ENCODE data around the gene TRAF3IP1. TPM values are rescaled to one million over a fixed set of nuclear protein-coding genes. Genes with fewer than 3 reads are reported as not detected.
"Not testable (repeated sequence)": the region's sequence is repeated elsewhere in the genome, so short reads cannot be mapped to it uniquely, and the experiment has no call there.

Gene TRAF3IP1
- total RNA-seq, 1 donor from 2014 or later: 14.4 TPM

DNA sequence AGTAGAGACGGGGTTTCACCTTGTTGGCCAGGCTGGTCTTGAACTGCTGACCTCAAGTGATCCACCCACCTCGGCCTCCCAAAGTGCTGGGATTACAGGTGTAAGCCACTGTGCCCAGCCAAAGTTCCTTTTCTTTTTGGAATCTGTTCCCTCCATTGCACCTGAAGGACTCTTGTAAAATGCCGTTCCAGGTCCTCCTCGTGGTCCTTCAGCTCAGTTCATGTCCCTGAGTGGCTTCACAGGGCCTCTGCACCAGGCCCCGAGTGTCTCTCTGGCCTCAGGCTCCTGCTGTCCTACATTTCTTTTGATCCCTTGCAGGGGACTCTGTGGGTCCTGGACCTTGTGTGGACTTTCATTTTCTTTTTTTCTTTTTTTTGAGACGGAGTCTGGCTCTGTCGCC is 3.9 kb downstream of the TRAF3IP1 start:
- H3K9me3 Mint-ChIP-seq; H3K36me3 Mint-ChIP-seq (ENCODE audit: low read depth); H3K27me3 Mint-ChIP-seq (ENCODE audit: insufficient read depth); DNase-seq (ENCODE audit: low spot score); intact Hi-C loops (cut with micrococcal nuclease); H3K4me3 Mint-ChIP-seq; H3K27ac Mint-ChIP-seq: not testable (repeated sequence)
- H3K4me1 Mint-ChIP-seq (ENCODE audit: low read depth): peaks cover 15% of the 10 kb centered on the region

DNA sequence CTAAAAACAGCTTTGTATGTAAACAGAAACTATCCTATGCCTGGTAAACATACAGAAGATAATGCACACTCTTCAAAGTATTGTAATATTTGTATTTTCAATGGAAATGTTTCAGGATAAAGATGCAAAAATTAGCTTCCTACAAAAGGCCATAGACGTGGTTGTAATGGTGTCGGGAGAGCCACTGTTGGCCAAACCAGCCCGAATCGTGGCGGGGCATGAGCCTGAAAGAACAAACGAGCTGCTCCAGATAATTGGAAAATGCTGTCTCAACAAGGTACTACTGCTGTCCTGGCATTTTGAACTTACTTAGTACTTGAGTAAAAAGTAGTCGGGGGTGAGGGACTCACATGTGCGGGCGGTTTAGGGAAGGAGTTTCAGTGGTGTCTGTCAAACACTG is 5.4 kb downstream of the TRAF3IP1 start:
- H3K4me3 Mint-ChIP-seq: no peak overlapping the region
- H3K36me3 Mint-ChIP-seq (ENCODE audit: low read depth): peaks cover 10% of the 10 kb centered on the region
- H3K4me1 Mint-ChIP-seq (ENCODE audit: low read depth): peaks cover 10% of the 10 kb centered on the region
- intact Hi-C loops (cut with micrococcal nuclease): no loop called here
- no peaks in the 10 kb centered on the region for H3K9me3 Mint-ChIP-seq
- DNase-seq (ENCODE audit: low spot score): no peak
- peaks cover 1% of the 10 kb centered on the region for H3K27me3 Mint-ChIP-seq (ENCODE audit: insufficient read depth)
- H3K27ac Mint-ChIP-seq: no peak overlapping the region

DNA sequence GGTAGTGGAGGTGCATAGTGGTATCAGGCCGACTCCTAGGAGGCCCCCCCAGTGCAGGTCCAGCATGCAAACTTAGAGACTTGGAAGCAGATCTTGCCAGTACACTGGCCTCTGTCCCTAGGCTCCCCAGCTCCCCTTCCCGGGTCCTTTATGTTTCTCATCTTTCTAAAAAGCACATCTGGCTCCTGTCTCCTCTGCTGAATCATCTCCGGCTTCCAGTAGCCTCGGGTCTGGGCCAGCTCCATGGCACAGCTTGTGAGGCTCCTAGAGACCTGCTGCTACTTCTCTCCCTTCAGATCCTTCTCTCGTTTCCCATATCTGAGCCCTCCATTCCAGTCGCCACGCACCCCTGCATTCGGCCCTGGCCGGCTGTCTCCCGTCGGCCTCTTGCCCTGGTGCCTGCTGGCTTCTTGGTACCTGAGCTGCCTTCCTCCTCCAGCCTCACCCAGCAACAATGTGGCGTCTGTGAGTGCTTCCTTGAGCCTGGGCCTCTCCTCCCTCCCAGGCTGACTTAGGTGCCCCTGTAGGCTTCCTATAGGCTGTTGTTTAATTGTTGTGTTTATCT is 6.6 kb downstream of the TRAF3IP1 start:
- Mint-ChIP-seq H3K4me3 (no peak overlapping the region), H3K9me3 (no peaks in the 10 kb centered on the region), H3K27me3 (ENCODE audit: insufficient read depth) (peaks cover 1% of the 10 kb centered on the region), H3K36me3 (ENCODE audit: low read depth) (peaks cover 10% of the 10 kb centered on the region), H3K27ac (no peak overlapping the region), H3K4me1 (ENCODE audit: low read depth) (peaks cover 1% of the 10 kb centered on the region)
- no peak for DNase-seq (ENCODE audit: low spot score)
- intact Hi-C loops (cut with micrococcal nuclease): no loop called here

DNA sequence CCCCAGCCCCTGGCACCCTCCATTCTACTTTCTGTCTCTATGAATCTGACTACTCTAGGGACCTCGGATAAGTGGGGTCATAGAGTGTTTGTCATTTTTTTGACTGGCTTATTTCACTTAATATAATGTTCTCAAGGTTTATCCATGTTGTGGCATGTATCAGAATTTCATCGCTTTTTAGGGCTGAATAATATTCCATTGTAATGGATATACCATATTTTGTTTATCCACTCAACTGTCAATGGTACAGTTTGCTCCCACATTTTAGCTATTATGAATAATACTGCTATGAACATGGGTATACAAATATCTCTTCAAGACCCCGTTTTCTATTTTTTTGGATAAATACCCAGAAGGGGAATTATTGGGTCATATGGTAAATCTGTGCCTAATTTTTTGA is 7.4 kb downstream of the TRAF3IP1 start:
- peaks cover 10% of the 10 kb centered on the region for H3K36me3 Mint-ChIP-seq (ENCODE audit: low read depth)
- DNase-seq (ENCODE audit: low spot score): no peak
- peaks cover 1% of the 10 kb centered on the region for H3K27me3 Mint-ChIP-seq (ENCODE audit: insufficient read depth)
- intact Hi-C loops (cut with micrococcal nuclease): no loop called here
- no peak overlapping the region for H3K27ac Mint-ChIP-seq
- H3K4me3 Mint-ChIP-seq: no peak overlapping the region
- no peaks in the 10 kb centered on the region for H3K9me3 Mint-ChIP-seq
- no peaks in the 10 kb centered on the region for H3K4me1 Mint-ChIP-seq (ENCODE audit: low read depth)

DNA sequence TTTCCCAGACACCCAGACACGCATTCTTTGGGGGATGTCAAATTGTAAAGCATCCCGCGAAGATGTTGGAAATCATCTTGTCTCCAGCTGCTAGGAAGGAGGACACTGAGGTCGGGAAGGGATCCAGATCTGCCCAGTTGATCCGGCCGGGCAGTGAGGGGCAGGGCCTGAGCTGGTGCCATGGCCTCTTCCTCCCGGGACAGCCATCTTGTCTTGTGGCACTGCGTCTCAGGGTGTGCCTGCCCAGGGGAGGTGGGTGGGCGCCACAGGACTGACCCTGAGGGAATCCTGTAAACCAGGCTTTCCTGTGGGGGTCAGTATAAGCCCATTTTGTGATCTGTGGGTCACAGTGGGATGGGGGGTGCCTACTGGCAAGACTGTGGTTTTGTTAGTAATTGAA is 10.1 kb downstream of the TRAF3IP1 start:
- intact Hi-C loops (cut with micrococcal nuclease): no loop called here
- no peak for DNase-seq (ENCODE audit: low spot score)
- no peaks in the 10 kb centered on the region for H3K27me3 Mint-ChIP-seq (ENCODE audit: insufficient read depth)
- no peaks in the 10 kb centered on the region for H3K4me1 Mint-ChIP-seq (ENCODE audit: low read depth)
- no peaks in the 10 kb centered on the region for H3K9me3 Mint-ChIP-seq
- no peak overlapping the region for H3K27ac Mint-ChIP-seq
- no peak overlapping the region for H3K4me3 Mint-ChIP-seq
- peaks cover 12% of the 10 kb centered on the region for H3K36me3 Mint-ChIP-seq (ENCODE audit: low read depth)

DNA sequence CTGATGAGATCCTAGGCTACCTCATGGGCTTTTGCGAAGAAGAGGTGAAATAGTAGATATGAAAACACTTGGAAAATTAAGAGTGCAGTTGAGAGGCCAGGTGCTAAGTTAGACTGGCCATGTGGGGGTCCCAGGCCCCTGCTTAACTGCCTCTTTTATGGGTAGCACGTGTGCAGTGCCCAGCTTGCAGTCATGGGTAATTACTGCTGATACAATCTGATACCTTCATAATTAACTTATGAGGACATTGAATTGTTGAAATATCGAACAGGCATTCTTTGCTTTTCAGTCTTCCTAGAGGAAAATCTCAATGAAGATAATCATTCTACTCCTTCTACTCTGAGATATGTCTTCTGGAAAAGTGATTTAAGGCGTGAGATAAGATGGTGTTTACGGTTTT is 11.6 kb downstream of the TRAF3IP1 start:
- no peak overlapping the region for H3K27ac Mint-ChIP-seq
- no peaks in the 10 kb centered on the region for H3K27me3 Mint-ChIP-seq (ENCODE audit: insufficient read depth)
- H3K36me3 Mint-ChIP-seq (ENCODE audit: low read depth): peaks cover 12% of the 10 kb centered on the region
- DNase-seq (ENCODE audit: low spot score): no peak
- H3K9me3 Mint-ChIP-seq: no peaks in the 10 kb centered on the region
- H3K4me1 Mint-ChIP-seq (ENCODE audit: low read depth): no peaks in the 10 kb centered on the region
- no peak overlapping the region for H3K4me3 Mint-ChIP-seq
- intact Hi-C loops (cut with micrococcal nuclease): no loop called here

DNA sequence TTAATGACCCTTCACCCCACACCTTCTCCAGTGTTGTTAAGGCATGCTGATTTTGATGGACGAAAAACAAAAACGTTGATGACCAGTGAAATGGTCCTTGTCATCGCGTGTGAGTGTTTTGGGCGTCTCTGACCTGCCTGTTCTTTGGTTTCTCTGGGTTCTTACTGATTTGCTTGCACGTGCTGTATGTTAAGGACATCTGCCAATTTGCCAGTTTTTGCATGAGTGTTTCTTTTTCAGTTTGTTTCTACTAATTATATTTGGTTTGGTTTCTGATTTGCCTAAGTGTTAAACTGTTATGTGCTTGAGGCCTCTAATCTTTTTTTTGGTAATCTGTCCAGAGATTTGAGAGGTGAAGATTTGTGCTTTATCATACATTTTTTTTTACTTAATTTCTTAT is 14.6 kb downstream of the TRAF3IP1 start:
- no peak for DNase-seq (ENCODE audit: low spot score)
- Mint-ChIP-seq H3K27ac (no peak overlapping the region), H3K4me3 (no peak overlapping the region), H3K36me3 (ENCODE audit: low read depth) (peaks cover 3% of the 10 kb centered on the region), H3K9me3 (no peaks in the 10 kb centered on the region), H3K27me3 (ENCODE audit: insufficient read depth) (no peaks in the 10 kb centered on the region), H3K4me1 (ENCODE audit: low read depth) (no peaks in the 10 kb centered on the region)
- intact Hi-C loops (cut with micrococcal nuclease): no loop called here

DNA sequence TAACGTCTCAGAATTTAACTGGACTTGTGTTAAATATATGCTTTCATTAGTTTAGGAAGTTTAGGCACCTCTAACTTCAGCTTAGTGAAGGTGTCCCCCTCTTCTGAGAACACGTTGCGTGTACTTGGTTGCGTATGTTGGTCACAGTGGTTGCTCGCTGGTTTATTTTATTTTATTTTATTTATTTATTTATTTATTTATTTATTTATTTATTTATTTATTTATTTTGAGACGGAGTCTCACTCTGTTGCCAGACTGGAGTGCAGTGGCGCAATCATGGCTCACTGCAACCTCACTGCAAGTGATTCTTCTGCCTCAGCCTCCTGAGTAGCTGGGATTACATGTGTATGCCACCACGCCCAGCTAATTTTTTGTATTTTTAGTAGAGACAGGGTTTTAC is 15.3 kb downstream of the TRAF3IP1 start:
- intact Hi-C loops (cut with micrococcal nuclease); H3K9me3 Mint-ChIP-seq; H3K36me3 Mint-ChIP-seq (ENCODE audit: low read depth); H3K4me1 Mint-ChIP-seq (ENCODE audit: low read depth); H3K27ac Mint-ChIP-seq; H3K27me3 Mint-ChIP-seq (ENCODE audit: insufficient read depth); H3K4me3 Mint-ChIP-seq; DNase-seq (ENCODE audit: low spot score): not testable (repeated sequence)

DNA sequence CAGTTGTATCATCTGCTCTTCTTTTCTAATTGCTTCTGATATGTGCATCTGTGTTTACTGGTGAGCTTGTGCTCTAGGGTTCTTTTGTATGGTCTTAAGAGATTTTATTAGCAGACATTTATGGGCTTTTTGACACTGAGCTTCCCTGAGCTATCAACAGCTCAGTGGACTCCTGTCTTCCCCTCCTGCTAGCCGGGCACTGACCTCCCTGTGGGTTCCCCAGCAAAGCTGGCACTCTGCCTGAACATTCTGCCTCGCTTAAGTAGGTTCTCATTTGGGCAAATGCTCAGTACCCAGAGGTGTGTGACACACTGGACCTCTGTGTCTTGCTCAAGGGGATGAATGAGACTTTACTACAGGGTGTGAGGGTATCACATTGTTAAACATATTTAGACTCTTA is 15.8 kb downstream of the TRAF3IP1 start:
- no peak overlapping the region for H3K27ac Mint-ChIP-seq
- H3K4me1 Mint-ChIP-seq (ENCODE audit: low read depth): no peaks in the 10 kb centered on the region
- H3K27me3 Mint-ChIP-seq (ENCODE audit: insufficient read depth): no peaks in the 10 kb centered on the region
- H3K9me3 Mint-ChIP-seq: no peaks in the 10 kb centered on the region
- peaks cover 2% of the 10 kb centered on the region for H3K36me3 Mint-ChIP-seq (ENCODE audit: low read depth)
- intact Hi-C loops (cut with micrococcal nuclease): no loop called here
- no peak overlapping the region for H3K4me3 Mint-ChIP-seq
- no peak for DNase-seq (ENCODE audit: low spot score)

DNA sequence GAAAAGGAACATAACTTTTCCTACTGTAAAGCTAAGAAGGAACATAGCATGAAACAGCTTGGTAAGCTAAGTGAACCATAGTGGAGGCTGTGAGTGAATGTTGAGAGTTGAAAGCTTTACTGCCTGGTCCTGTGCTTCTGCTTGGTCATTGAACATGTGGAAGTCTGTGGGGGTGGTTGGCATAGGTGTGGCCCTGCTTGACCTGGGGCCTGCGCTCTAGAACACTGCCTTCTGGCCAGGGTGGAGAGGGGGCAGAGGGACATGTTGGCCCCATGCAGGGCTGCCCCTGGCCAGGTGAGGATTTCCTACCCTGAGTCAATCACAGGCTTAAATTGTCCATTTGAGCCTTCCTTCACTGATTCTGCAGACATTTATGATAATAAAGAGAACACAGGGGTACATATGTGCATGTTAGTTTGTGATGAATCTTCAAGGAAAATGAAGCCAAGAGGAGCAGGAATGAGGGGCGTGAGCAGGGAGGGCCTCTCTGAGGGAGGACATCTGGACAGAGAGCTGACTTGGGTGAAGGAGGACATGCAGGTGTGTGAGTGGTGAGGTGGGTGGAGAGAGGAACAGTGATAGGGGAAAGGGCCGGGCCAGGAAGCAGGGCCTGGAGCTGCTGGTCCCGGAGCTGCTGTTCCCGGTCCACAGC is 16.6 kb downstream of the TRAF3IP1 start:
- intact Hi-C loops (cut with micrococcal nuclease): no loop called here
- H3K27me3 Mint-ChIP-seq (ENCODE audit: insufficient read depth): no peaks in the 10 kb centered on the region
- no peak for DNase-seq (ENCODE audit: low spot score)
- H3K36me3 Mint-ChIP-seq (ENCODE audit: low read depth): peaks cover 2% of the 10 kb centered on the region
- H3K4me1 Mint-ChIP-seq (ENCODE audit: low read depth): no peaks in the 10 kb centered on the region
- H3K9me3 Mint-ChIP-seq: no peaks in the 10 kb centered on the region
- H3K4me3 Mint-ChIP-seq: no peak overlapping the region
- H3K27ac Mint-ChIP-seq: no peak overlapping the region

DNA sequence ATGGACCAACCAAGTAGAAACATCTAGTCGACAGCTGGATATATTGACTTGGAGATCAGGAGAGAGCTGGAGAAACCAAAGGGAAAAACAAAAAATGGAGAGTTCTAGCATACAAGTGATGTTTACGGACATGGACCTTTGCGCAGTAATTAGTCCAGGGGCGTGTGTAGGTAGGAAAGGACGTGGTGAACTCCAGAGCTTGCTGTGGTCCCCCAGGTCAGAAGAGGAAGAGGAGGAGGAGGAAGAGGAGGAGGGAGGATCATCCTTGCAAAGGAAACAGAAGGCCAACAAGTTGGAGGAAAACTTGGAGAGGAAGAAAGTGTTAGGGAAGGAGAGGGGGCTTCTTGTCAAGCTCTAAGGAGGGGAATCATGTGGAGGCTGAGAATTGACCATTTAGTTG is 17.5 kb downstream of the TRAF3IP1 start:
- H3K9me3 Mint-ChIP-seq: no peaks in the 10 kb centered on the region
- H3K36me3 Mint-ChIP-seq (ENCODE audit: low read depth): peaks cover 2% of the 10 kb centered on the region
- no peaks in the 10 kb centered on the region for H3K4me1 Mint-ChIP-seq (ENCODE audit: low read depth)
- no peaks in the 10 kb centered on the region for H3K27me3 Mint-ChIP-seq (ENCODE audit: insufficient read depth)
- intact Hi-C loops (cut with micrococcal nuclease): no loop called here
- H3K27ac Mint-ChIP-seq: no peak overlapping the region
- DNase-seq (ENCODE audit: low spot score): no peak
- H3K4me3 Mint-ChIP-seq: no peak overlapping the region

DNA sequence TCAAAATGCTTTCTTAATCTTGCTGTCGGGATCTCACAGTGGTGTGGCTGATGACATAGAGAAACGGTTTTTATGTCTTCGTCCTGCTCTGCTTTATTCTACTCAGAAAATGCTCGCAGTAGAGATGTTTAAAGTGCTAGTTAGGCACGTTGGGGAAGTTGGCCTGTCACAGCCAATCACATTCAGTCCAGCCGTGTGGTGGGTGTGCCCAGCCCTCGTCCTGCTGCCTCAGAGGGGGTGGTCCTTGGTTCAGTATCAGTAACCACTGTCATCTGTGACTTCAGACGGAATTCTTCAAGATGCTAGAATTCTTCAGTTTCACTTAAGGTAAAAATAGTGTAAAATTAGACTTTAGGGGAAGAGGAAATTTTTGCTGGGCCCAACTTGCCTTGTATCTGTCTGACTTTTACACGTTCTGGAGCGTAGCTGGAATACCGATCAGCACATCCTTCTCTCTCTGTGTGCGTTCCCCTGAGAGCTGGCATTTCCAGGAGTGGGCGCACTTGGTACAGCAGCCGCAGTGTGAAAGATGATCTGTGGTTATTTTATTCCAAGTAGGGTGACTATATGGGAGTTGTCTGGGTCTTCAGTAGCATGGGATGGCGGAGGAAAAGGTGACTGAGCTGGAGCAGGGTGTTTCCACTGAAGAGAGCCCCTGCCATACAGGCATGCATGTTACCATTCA is 18.5 kb downstream of the TRAF3IP1 start:
- DNase-seq (ENCODE audit: low spot score): no peak
- no peaks in the 10 kb centered on the region for H3K36me3 Mint-ChIP-seq (ENCODE audit: low read depth)
- H3K9me3 Mint-ChIP-seq: no peaks in the 10 kb centered on the region
- H3K27me3 Mint-ChIP-seq (ENCODE audit: insufficient read depth): no peaks in the 10 kb centered on the region
- intact Hi-C loops (cut with micrococcal nuclease): no loop called here
- H3K27ac Mint-ChIP-seq: no peak overlapping the region
- H3K4me1 Mint-ChIP-seq (ENCODE audit: low read depth): no peaks in the 10 kb centered on the region
- H3K4me3 Mint-ChIP-seq: no peak overlapping the region

DNA sequence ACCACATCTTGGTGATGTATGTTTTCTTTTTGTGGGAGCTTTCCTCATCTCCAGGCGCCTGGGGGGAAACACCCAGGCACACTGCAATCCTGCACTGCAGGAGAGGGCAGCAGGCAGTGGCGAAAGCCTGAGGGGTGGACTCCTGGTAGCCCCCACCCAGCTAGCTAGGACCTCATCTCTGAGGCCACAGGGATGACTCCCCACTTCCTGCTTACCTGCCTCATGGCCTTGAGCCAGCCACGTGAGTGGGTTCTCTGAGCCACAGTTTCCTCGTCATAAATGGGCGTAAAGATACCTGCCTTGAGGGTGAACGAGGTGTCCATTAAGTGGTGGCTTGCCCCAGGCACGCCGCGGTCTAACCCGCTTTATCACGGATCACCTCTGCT is 19.1 kb downstream of the TRAF3IP1 start:
- intact Hi-C loops (cut with micrococcal nuclease): no loop called here
- Mint-ChIP-seq H3K27me3 (ENCODE audit: insufficient read depth) (no peaks in the 10 kb centered on the region), H3K4me3 (no peak overlapping the region), H3K9me3 (no peaks in the 10 kb centered on the region), H3K36me3 (ENCODE audit: low read depth) (no peaks in the 10 kb centered on the region), H3K27ac (no peak overlapping the region), H3K4me1 (ENCODE audit: low read depth) (no peaks in the 10 kb centered on the region)
- DNase-seq (ENCODE audit: low spot score): no peak

All from activated T-helper 1 cell treated with anti-CD3 and anti-CD28 coated beads, Interleukin-12 subunit alpha, Interleukin-12 subunit beta, Interleukin-2, Interleukin-4 antibody, amounts not matched to agents 30 ng/mL and 10 ng/mL and 1 ng/mL, durations not matched to agents 14 hours and 24 hours and 36 hours (primary cell).